ENCODE data around the gene BICRAL. TPM values are rescaled to one million over a fixed set of nuclear protein-coding genes. Genes with fewer than 3 reads are reported as not detected.
"Not testable (repeated sequence)": the region's sequence is repeated elsewhere in the genome, so short reads cannot be mapped to it uniquely, and the experiment has no call there.

The BICRAL gene
- total and polyA plus RNA-seq, 7 donors = 4.6 to 18.5 (median 13.6) TPM

DNA sequence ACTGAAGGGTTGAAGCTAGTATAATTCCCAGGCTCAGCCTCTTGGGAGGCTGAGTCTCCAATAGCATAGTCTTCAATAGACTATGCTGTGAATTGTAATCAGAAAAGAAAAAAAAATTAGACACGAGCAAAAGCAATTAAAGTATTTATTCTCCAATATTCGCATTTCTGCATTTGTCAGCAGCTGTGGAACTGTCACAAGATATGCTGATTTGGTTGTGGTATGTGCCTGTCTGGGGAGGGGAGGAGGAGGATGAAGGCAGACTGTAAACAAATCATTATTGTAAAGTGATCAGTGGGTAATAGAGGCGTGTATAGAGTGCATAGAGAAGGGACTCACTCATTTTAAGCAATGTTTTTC is 10.1 kb upstream of the BICRAL start:
- Histone ChIP-seq H3K36me3 (no peaks in the 10 kb centered on the region), H3K4me3 (no peak overlapping the region), H3K9me3 (no peaks in the 10 kb centered on the region), H3K27ac (no peak overlapping the region), H3K4me1 (no peaks in the 10 kb centered on the region), H3K27me3 (no peaks in the 10 kb centered on the region)
- intact Hi-C loops (cut with DNase I) = no loop called here
- DNase-seq = no peak
- TF ChIP-seq POLR2A (IDR thresholded peaks at IDR 0.05) = no peak
- no peak for TF ChIP-seq CTCF (IDR thresholded peaks at IDR 0.05)
- no peak for TF ChIP-seq POLR2AphosphoS5 (IDR thresholded peaks at IDR 0.05)
- no peak for TF ChIP-seq EP300 (IDR thresholded peaks at IDR 0.05)
- WGBS, 2 donors = 45 to 55% methylated on average over 3 of the region's 3 CpGs

GRCh38 chr6:42774201-42774600 is 7.7 kb upstream of the BICRAL start:
- 79 to 95% methylated on average over 4 of the region's 4 CpGs for WGBS, 2 donors
- TF ChIP-seq CTCF (IDR thresholded peaks at IDR 0.05) (no peak), POLR2A (IDR thresholded peaks at IDR 0.05) (no peak), EP300 (IDR thresholded peaks at IDR 0.05) (no peak), POLR2AphosphoS5 (IDR thresholded peaks at IDR 0.05) (no peak)
- H3K36me3 ChIP-seq = no peaks in the 10 kb centered on the region
- no peak overlapping the region for H3K4me3 ChIP-seq
- no peak for DNase-seq
- intact Hi-C loops (cut with DNase I) = no loop called here
- H3K9me3 ChIP-seq = no peaks in the 10 kb centered on the region
- H3K4me1 ChIP-seq = peaks cover 0 to 6% (median 0%) of the 10 kb centered on the region in 4 donors
- no peak overlapping the region for H3K27ac ChIP-seq
- H3K27me3 ChIP-seq = no peaks in the 10 kb centered on the region

GRCh38 chr6:42774821-42775487 is 6.9 kb upstream of the BICRAL start:
- H3K4me1 ChIP-seq; H3K36me3 ChIP-seq; DNase-seq; H3K27me3 ChIP-seq; H3K4me3 ChIP-seq; intact Hi-C loops (cut with DNase I); H3K9me3 ChIP-seq: not testable (repeated sequence)
- peak overlapping the region in 3 of 4 donors; percentile 2 to 39 (median 34) for H3K27ac ChIP-seq
- 52 to 82% methylated on average over 10 of the region's 10 CpGs for WGBS, 2 donors

GRCh38 chr6:42777126-42777822 is 4.6 kb upstream of the BICRAL start:
- Histone ChIP-seq H3K9me3 (no peaks in the 10 kb centered on the region), H3K4me1 (peaks cover 0 to 18% (median 9%) of the 10 kb centered on the region in 4 donors), H3K36me3 (no peaks in the 10 kb centered on the region), H3K27me3 (no peaks in the 10 kb centered on the region), H3K27ac (no peak overlapping the region), H3K4me3 (no peak overlapping the region)
- TF ChIP-seq CTCF (IDR thresholded peaks at IDR 0.05) (no peak), POLR2AphosphoS5 (IDR thresholded peaks at IDR 0.05) (no peak), POLR2A (IDR thresholded peaks at IDR 0.05) (no peak), EP300 (IDR thresholded peaks at IDR 0.05) (no peak)
- intact Hi-C loops (cut with DNase I) = no loop called here
- no peak for DNase-seq
- 43 to 59% methylated on average over 2 of the region's 2 CpGs for WGBS, 2 donors

DNA sequence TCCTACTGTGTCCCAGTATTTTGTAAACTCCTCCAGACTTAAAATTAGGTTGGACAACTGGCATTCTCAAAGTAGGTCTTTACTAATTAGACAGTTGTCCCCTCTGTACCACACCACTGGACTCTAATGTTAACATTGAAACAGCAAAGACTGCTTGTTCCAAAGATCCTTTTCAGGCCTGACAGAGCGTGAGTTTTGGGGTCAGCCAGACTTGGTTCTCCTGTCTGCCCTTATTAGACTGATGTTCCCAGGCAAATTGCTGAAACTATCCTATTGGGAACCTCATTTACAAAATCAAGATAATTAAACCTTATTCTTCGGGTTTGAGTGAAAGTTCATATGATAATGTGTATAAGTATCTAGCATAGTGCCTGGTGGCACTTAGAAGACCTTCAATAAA is 3.7 kb upstream of the BICRAL start:
- Histone ChIP-seq H3K36me3 (no peaks in the 10 kb centered on the region), H3K9me3 (no peaks in the 10 kb centered on the region), H3K4me3 (no peak overlapping the region), H3K4me1 (peaks cover 0 to 18% (median 9%) of the 10 kb centered on the region in 4 donors), H3K27ac (no peak overlapping the region), H3K27me3 (no peaks in the 10 kb centered on the region)
- no peak for DNase-seq
- WGBS, 2 donors = 66 to 81% methylated on average over 2 of the region's 2 CpGs
- TF ChIP-seq POLR2A (IDR thresholded peaks at IDR 0.05) = no peak
- no peak for TF ChIP-seq EP300 (IDR thresholded peaks at IDR 0.05)
- TF ChIP-seq CTCF (IDR thresholded peaks at IDR 0.05) = no peak
- no peak for TF ChIP-seq POLR2AphosphoS5 (IDR thresholded peaks at IDR 0.05)
- intact Hi-C loops (cut with DNase I) = no loop called here
